OCI-LY7 (cell line): ENCODE measurements around the gene ADAMTSL2.

Experiments used
- CTCF ChIP-seq: fragments of 200-600 bp; sonication (generic); conservative IDR thresholded peaks from 2 replicates; pipeline ENCODE4 v1.5.1; 2014; ENCODE audit warnings: mild to moderate bottlenecking, antibody characterized with exemption, low read length, moderate library complexity, mixed read lengths
- EZH2phosphoT487 ChIP-seq: fragments of 200-600 bp; sonication (generic); IDR thresholded peaks from 2 replicates; pipeline ENCODE4 v1.6.1; 2018; ENCODE audit warnings: low read depth, borderline replicate concordance, mild to moderate bottlenecking, mixed run types, antibody characterized with exemption, low read length, moderate library complexity, mixed read lengths

DNA sequence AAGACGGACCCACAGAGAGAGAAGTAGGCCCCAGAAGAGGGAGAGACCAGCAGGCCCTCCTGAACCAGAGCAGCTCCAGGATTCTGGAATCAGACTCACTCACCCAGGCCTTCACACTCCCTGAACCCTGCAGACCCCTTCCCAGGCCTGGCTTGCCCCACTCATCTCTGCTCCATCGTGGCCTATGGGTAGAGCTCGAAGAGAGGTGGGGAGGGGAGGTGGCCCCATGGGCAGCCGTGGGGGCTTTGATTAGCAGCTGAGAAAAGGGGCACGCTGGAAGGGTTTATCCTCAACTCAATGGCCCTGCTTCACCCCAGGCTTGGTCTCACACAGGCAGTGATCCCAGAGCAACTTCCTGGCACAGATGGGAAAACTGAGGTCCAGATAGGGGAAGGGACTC lies 10.4 kb upstream of the ADAMTSL2 start:
- TF ChIP-seq CTCF = no peak
- TF ChIP-seq EZH2phosphoT487 = no peak
